ENCODE results near the gene MAGEB17. TPM values are rescaled to one million over a fixed set of nuclear protein-coding genes. Genes with fewer than 3 reads are reported as not detected.

MAGEB17 gene, protein sequence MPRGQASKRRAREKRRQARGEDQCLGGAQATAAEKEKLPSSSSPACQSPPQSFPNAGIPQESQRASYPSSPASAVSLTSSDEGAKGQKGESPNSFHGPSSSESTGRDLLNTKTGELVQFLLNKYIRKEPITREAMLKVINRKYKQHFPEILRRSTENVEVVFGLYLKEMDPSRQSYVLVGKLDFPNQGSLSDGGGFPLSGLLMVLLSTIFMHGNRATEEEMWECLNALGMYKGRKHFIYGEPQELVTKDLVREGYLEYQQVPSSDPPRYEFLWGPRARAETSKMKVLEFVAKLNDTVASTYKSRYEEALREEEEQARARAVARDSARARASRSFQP
- total RNA-seq, result not detected in 2 replicates

DNA sequence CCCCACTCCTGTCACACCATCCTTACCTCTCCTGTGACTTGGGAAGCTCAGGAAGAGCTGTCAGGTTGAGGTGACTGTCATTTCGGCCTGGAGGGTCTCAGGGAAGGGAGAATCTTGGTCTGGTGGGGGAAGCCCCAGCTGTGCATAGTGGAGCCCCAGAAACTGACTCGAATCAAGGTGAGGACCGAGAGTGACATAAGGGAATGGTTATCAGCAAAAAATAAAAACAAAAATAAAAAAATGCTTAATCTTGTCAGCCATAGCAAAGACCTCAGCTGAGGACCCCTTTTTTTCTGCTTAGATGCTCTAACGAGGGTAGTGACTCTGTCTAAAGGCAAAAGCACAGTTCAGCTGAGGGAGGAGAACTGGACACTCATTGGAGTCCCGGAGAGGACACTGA is at the start of gene MAGEB17:
TSS of gene MAGEB17 (plus strand) at position 301 of the 400 bp plus-strand sequence. CDS start 2,902 bp downstream, outside the sequence.

DNA sequence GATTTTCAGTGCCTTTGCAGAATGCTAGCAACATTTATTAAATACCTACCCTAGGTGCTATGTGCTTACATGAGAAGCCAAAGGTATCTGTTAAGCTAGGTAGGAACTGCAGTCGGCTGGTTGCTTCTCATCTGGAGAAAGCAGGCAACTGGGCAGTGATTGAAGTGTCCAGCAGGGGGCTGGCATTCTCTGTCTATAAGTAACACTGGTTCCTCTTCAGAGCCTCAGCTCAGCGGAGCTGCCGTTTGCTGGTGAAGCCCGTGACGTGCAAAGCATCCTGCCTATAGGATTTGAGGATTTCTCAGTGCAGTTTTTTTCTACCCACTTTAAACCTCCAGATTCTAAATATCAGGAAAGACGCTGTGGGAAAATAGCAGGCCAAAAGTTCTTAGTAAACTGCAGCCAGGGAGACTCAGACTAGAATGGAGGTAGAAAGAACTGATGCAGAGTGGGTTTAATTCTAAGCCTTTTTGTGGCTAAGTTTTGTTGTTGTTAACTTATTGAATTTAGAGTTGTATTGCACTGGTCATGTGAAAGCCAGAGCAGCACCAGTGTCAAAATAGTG is 44.0 kb upstream of the MAGEB17 start, which contains the start of gene GRPR:
TSS of gene GRPR (plus strand) at position 344 of the 565 bp plus-strand sequence. CDS start 389 bp downstream, outside the sequence.

Other genes starting within 250 kb of the MAGEB17 start
- under 0.01 TPM in 2 replicates for gene GRPR, start 43.9 kb upstream of the MAGEB17 start, total RNA-seq

Measured in bronchus fibroblast of lung (primary cell).